ENCODE results near the gene UNC119.

DNA sequence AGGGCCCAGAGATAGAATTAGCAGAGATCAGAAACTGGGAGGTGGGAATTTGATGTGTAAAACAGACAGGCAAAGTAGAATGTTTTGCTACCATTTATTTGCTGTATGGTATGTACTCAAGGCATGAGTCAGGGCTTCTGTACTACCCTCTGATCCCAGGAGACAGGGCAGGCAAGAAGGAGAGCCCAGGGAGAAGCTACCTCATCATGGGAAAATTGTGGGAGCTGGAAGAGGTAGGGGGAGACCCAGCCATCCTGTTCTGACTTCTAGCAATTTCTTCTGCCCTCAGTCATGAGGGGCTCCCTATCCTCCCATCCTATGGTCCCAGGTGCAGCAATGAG is 20.6 kb upstream of the UNC119 start:
- TF ChIP-seq, protein P1, sequence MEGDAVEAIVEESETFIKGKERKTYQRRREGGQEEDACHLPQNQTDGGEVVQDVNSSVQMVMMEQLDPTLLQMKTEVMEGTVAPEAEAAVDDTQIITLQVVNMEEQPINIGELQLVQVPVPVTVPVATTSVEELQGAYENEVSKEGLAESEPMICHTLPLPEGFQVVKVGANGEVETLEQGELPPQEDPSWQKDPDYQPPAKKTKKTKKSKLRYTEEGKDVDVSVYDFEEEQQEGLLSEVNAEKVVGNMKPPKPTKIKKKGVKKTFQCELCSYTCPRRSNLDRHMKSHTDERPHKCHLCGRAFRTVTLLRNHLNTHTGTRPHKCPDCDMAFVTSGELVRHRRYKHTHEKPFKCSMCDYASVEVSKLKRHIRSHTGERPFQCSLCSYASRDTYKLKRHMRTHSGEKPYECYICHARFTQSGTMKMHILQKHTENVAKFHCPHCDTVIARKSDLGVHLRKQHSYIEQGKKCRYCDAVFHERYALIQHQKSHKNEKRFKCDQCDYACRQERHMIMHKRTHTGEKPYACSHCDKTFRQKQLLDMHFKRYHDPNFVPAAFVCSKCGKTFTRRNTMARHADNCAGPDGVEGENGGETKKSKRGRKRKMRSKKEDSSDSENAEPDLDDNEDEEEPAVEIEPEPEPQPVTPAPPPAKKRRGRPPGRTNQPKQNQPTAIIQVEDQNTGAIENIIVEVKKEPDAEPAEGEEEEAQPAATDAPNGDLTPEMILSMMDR (IDR thresholded peaks at IDR 0.05), result no peak
- TF ChIP-seq POLR2AphosphoS5 (IDR thresholded peaks at IDR 0.05), result no peak
